HG02885 (cell line): Measurements from ENCODE around the gene ERFE.

ENCODE experiments used
- ATAC-seq: cut with Tn5 transposase; IDR thresholded peaks from one replicate; pipeline ENCODE4 v1.9.1; 2021; ENCODE audit warnings: mild to moderate bottlenecking; ENCODE audit not compliant: unreplicated experiment, poor library complexity

Gene ERFE

DNA sequence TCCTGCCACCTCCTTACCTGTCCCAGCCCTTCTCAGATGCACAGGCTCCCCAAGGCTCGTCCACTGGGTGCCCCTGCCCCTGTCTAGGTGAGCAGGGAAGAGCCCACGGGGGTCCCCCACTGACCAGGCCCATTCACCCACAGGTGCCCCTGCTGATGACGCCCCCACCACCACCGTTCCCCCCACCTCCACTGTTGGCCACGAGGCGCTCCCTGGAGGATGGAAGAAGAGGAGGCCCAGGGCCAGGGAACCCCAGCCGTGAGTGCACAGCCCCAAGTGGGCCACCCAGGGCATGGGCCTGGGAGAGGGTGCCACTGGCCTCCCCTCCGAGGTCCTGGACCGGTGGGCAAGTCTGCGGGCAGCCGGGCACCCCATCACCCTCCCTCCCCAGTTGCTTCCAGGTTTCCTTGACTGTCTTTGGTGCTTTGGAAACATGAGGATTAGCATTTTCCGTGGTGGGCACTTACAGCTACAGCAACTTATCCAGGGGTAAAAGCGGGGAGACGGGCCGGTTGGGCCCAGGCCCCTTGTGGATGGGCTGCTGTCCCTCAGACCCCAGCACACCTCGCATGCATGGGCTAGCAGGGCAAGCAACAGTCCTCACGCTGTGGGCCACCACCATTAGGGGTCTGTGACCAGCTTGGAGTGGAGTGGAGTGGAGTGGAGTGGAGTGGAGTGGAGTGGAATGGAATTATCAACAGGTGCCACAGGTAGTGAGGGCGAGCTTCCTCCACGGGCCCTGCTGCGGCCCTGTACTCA lies 33.5 kb upstream of the ERFE start:
- no peak for ATAC-seq

DNA sequence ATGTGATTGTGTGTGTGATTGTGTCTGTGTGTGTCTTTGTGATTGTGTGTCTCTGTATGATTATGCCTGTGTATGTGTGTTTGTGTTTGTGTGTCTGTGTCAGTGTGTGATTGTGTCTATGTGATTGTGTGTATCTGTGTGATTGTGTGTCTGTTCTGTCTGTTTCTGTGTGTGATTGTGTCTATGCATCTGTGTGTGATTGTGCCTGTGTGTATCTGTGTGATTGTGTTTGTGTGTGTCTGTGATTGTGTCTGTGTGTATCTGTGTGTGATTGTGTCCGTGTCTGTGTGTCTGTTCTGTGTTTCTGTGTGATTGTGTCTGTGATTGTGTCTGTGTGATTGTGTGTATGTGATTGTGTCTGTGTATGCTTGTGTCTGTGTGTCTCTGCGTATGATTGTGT lies 32.4 kb upstream of the ERFE start:
- ATAC-seq, result no peak

DNA sequence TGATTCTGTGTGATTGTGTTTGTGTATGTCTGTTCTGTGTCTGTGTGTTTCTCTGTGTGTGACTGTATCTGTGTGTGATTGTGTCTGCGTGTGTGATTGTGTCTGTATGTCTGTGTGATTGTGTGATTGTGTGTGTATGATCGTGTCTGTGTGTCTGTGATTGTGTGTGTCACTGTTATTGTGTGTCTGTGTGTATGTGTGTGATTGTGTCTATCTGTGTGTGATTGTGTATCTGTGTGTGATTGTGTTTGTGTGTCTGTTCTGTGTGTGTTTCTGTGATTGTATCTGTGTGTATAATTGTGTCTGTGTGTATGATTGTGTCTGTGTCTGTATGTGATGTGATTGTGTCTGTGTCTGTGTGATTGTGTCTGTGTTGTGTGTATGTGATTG lies 32.0 kb upstream of the ERFE start:
- ATAC-seq, result no peak

DNA sequence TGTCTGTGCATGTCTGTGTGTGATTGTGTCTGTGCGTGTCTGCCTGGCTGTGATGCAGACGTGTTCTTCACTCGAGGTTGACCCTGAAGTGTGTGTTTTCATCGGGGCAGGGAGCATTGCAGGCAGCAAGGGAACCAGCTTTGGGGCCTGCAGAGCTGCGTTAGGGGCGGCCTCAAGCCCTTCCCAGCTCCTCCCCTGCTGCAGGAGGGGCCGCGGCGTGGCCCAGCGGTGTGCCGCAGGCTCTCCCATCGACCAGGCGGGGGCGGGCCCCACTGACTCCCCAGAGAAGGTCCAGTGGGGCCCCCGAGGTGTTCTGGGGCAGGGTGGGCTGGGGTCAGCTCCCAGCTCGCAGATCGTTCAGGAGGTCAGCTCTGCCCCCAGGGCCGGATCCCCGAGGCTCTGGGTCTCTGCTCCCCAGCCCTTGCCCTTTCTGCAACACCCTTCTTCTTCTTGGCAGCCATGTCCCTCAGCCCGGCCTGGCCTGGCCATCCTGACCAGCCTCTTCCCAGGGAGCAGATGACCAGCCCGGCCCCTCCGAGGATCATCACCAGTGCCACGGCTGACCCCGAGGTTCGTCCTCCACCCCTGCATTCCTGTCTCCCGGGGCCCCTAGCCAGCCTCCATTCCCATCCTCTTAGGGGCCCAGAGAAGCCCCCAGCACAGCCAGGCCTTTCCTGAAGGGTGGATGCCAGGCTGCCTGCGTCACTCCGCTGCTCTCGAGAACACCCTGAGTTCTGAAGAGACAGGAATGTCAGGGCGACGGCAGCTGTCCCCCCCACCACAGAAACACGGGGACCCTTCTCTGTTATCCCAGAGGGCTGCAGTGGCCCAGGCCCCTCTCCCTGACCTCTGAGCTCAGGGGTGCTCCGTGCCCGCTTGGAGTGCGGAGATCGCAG lies 31.4 kb upstream of the ERFE start:
- ATAC-seq, result peak; percentile 50

DNA sequence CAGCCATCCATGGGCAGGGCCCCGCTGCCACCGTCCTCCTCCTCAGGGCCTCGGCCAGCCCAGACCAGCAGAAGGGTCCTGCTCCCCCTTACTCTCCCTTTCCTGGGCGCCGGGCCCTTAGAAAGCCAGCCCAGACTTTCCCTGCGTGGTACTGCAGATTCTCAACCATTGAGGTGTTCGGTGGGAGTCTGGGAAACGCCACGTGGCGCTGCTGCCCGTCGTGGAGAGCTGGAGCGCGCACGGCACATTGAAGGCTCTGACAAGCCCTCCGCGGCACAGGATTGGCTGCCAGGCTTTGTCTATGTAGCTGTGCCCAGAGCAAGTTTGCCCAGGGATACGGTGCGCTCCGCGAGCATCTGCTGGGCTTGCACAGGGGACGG lies 30.7 kb upstream of the ERFE start:
- ATAC-seq, result no peak

DNA sequence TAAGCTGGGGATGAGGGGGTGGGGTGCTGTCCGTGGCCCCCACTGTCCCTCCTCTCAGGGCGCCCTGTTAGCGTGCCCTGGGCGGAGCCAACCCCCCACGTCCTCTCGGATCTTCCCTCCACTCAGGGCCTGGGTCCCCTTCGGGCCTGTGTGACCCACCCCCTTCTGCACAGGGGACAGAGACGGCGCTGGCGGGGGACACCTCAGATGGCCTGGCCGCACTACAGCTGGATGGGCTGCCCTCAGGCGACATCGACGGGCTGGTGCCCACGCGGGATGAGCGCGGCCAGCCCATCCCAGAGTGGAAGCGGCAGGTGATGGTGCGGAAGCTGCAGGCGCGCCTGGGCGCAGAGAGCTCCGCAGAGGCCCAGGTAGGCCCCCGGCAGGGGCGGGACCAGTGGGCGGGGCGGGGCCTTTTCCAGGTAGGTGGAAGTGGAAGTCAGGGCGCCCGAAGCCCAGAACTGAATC lies 30.2 kb upstream of the ERFE start:
- ATAC-seq, result no peak

DNA sequence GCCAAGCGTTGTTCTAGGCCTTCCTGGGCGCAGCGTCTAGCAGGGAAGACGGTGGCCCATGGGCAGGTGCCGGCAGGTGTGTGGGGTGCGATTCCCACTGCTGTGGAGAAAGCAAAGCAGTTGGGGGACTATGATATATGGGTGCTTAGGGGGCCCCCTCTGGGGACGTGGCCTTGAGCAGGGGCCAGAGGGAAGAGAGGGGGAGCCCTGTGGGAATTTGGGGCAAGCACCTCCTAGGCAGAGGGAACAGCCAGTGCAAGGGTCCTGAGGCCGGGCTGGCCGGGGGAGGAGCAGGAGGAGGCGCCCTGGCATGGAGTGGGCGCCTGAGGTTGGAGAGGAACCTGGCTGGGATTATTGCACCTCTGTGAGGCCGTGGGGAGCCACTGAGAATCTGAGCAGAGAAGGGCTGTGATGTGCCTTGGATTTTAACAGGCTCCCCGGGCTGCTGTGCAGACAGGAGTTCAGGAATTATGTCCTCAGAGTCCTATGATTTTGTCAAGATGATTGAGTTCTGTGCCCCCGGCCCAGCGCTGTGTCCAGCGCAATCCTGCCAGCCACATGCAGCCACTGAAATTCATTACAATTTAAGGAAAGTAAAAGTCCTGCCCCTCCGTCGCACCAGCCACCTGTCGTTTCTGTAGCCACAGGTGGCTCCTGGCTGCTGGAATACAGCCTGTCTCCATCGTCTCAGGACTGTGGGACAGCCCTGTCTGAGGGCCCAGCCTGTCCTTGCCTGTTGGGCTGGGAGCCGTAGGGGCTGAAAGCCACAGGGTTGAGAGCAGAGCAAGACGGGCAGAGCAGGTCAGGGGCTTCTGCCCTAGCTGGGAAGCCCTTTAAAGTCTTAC lies 29.4 kb upstream of the ERFE start:
- no peak for ATAC-seq

DNA sequence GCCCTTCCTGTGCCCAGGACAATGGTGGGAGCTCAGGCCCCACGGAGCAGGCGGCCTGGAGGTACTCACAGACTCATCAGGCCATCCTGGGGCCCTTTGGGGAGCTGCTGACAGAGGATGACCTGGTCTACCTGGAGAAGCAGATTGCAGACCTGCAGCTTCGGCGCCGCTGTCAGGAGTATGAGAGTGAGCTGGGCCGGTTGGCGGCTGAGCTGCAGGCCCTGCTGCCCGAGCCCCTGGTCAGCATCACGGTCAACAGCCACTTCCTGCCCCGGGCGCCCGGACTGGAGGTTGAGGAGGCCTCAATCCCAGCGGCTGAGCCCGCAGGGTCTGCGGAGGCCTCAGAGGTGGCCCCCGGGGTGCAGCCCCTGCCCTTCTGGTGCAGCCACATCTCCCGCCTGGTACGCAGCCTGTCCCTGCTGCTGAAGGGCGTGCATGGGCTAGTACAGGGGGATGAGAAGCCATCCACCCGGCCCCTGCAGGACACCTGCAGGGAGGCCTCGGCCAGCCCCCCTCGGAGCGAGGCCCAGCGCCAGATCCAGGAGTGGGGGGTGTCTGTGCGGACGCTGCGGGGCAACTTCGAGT lies 28.6 kb upstream of the ERFE start:
- no peak for ATAC-seq

DNA sequence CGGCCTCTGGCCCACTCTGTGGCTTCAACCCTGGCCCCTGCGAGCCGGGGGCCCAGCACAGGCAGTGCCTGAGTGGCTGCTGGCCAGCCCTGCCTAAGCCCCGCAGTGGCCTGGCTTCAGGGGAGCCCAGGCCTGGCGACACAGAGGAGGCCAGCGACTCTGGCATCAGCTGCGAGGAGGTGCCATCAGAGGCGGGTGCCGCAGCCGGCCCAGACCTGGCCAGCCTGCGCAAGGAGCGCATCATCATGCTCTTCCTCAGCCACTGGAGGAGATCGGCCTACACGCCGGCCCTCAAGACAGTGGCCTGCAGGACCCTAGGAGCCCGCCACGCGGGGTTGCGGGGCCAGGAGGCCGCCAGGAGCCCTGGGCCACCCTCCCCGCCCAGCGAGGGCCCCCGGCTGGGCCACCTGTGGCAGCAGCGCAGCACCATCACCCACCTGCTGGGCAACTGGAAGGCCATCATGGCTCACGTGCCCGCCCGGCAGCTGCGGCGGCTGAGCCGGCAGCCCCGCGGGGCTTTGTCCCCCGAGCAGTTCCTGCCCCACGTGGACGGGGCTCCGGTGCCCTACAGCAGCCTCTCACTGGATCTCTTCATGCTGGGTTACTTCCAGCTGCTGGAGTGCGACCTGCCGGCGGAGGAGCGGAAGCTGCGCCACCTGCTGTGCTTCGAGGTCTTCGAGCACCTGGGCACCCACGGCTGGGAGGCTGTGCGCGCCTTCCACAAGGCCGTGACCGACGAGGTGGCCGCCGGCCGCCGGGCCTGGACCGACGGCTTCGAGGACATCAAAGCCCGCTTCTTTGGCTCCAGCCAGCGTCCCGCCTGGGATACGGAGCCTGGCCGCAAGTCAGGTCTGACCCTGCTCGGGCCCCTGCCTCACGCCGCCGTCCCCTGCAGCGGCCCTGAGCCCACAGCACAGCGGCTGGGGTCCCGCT lies 27.8 kb upstream of the ERFE start:
- ATAC-seq, result no peak

DNA sequence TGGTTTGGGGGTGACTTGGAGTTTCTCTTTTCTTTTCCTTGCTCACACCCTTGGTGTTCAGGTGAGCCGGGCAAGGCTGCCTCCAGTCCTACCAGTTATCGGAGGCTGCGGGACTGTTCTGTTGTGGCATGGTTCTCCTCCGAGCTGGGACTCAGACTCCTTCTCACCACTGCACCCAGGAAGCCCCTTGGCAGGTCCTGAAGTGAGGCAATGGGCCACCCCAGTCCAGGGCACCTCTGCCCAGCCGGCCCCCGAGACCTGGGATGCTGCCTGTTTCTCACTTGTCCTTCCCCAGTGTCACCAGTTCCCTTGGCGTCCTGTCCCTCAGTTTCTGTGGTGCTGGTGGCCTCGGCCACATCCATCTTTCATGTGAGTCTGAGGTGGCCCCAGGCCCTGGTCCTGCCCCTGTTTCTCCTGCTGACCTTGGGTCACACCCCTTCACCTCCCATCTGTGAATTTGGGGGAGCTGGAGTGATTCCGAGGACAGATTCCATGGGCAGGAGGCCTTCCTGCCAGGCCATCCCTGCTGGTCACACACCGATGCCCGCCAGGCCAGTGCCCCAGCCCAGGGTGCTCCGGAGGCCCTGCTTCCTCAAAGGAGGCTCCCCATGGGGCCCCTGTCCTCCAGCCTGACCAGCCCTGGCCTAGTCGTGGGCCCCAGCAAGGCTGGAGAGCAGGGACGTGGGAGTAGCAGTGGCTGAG lies 26.9 kb upstream of the ERFE start:
- no peak for ATAC-seq

DNA sequence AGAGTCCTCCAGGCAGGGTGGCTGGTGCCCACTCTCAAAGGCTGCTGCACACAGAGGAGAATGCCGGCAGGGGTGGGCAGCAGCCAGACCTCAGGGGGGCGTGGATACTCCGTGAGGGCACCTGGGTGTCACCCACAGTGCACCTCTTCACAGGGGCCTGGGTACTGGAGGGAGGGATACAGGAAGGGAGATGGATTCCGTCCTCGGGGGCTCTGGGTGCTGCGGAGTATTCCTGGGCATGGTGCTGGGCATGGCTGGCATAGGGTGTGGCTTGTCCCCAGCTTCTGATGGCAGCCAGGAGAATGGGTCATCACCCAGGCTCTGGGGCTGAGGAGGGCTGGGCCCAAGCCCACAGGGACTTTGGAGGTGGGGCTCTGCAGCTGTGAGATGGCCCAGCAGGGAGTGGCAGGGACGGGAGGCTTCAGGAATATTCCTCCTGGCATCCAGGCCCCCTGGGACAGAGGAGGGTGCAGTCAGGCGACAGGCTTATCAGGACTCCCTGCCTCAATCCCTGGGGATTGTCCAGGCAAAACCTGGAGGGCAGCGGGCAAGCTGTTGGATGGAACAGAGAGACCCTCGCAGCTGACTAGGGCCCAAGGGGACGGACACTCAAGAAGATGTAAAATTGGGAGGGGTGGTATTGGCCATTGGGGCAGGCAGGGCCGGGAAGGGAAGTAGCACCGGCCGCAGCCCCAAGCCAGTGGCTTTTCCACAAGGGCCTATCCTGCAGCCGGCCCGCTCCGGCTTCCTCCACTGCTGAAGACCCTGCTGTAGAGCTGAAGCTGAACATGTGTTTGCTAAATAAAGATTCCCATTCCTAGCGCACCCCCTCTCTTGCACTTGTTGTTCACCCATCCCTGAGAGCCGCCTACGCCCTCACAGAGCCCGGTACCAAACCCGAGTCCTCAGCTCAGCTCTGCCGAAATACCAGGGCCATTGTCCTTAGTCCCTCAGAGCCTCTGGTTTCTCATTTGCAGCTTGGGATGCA lies 26.0 kb upstream of the ERFE start:
- no peak for ATAC-seq

DNA sequence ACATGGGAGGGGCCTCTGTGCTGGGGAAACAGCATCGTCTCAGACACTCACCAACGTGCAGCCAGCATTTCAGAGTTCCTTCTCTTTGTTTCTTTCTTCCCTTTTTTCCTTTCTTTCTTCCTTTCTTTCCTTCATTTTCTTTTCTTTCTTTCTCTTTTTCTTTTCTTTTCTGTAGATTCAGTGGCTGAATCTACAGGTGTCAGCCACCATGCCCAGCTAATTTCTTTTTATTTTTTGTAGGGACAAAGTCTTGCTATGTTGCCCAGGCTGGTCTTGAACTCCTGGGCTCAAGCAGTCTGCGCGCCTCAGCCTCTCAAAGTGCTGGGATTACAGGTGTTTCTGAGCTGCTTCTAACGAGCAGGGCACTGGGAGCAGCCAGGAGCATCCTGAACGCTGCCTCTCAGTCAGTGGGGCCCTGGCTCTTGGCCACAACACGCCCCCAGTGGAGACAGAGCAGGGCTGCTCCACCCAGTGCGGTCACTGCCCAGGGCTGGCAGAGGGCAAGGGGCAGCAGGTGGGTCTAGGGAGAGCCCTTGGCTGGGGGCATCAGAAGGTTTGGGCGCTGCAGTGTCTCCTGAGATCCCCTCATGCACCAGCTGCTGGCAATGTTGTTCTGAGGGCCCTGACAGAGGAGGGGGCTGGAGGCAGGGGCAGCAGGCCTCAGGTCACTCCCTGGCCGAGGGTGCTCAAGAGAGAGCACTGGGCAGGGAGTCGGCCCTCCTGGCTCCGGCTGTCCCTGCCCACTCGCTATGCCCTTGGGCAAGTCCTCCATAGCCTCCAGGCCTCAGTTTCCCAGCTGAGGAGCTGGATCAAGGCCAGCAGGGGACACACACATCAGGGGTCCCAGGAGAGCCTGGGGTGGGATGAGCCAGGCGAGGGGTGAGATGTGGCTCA lies 25.0 kb upstream of the ERFE start:
- no peak for ATAC-seq

DNA sequence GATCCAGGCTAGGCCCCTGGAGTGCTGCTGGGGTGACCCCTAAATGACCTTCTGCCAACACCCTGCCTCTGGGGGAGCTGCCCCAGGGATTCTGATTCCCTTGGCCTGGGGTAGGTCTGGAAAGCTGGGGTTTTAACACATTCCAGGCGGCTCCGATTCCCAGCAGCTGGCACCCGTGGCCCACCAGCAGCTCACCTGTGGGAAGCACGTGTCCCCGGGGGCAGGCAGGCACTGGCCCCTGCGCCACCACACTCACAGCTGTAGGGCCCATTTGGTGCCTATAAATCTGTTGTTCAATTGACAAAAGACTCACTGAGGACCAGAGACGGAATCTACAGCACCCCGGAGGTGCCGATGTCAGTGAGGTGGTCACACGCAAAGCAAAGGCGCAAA lies 24.4 kb upstream of the ERFE start:
- ATAC-seq, result no peak

DNA sequence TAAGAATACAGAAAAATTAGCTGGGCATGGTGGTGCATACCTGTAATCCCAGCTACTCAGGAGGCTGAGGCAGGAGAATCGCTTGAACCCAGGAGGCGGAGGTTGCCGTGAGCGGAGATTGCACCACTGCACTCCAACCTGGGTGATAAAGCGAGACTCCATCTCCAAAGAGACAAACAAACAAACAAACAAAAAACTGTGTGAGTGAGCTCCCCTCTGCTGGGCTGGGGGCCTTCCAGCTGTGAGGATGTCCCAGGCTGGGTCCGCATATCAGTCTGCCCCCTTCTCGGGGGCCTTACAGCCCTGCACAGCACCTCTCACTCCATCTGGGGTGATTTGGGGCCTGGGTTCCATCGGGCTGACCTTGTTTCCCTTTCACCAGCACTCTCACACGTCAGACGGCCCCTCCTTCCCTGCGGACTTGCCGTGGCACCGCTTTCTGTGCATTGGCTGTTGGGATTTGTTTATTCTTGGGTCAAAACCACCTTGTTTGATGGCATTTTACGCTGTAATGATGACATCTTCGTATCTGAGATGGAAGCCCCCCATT lies 23.1 kb upstream of the ERFE start:
- no peak for ATAC-seq

DNA sequence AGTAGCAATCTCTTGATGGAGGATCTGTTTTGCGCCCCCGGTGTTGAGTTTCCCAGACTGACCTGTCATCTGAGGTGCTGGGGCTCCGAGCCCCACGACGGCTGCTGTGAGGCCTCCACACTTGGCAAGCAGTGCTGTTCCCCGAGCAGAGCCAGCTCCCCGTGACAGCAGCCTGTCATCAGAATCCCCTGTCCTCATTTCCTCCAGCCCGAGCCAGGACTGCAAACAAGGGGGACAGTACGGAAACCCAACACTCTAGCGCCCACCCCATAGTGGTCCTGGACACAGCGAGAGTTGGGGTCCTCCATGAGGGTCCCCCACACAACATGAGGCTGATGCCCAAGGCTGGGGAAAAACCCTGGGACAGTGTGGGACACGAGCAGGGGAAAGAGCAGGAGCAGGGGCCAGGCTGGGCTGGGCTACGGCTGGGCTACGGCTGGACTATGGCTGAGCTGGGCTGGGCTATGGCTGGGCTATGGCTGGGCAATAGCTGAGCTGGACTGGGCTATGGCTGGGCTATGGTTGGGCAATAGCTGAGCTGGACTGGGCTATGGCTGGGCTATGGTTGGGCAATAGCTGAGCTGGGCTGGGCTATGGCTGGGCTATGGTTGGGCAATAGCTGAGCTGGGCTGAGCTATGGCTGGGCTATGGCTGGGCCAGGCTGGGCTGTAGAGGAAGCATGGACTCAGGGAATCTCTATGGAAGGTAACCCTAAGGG lies 21.8 kb upstream of the ERFE start:
- no peak for ATAC-seq

DNA sequence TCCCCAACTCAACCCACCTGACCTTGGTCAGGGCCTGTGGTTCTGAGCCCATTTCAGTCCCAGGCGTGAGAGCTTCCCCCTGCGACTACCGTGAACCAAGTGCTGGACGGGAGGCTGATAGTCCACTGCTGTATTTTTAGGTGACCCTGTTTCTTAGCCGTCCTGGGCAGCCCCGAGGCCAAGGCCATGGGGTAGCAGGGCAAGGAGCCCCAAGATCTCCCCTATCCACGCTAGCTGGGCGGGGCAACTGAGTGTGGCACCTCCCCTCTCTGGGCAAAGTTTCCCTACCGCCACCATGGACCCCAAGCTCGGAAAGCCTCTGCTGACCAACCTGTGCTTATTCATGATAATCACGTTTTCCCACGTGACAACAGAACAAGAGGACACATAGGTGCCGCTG lies 20.9 kb upstream of the ERFE start:
- no peak for ATAC-seq
